ENCODE results near the gene KRT17.
"Not testable (repeated sequence)": the region's sequence is repeated elsewhere in the genome, so short reads cannot be mapped to it uniquely, and the experiment has no call there.

The KRT17 gene

DNA sequence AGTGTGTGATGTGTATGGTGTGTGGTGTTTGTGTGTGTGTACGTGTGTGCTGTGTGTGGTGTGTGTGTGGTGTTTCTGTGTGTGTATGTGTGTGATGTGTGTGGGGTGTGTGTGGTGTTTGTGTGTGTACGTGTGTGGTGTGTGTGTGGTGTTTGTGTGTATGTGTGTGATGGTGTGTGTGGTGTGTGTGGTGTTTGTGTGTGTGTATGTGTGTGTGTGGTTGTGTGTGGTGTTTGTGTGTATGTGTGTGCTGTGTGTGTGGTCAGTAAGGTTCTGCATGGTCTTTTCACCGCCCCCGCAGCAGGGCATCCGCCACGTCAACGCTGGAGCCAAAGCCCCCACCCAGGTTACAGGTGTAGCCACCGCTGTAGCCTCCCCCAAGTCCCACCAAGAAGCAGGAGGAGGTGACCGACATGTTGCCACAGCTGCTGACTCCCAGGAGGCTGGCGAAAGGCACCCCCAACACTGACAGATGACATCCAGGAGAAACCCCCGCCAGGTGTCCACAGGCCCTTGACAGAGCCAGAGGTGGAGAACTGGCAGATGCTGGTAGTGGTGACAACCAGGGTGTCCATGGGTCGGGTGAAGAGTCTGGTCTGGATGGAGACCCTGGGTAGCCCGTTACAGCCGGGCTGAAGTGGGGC lies 9.3 kb upstream of the KRT17 start:
- DNase-seq, result no peak

DNA sequence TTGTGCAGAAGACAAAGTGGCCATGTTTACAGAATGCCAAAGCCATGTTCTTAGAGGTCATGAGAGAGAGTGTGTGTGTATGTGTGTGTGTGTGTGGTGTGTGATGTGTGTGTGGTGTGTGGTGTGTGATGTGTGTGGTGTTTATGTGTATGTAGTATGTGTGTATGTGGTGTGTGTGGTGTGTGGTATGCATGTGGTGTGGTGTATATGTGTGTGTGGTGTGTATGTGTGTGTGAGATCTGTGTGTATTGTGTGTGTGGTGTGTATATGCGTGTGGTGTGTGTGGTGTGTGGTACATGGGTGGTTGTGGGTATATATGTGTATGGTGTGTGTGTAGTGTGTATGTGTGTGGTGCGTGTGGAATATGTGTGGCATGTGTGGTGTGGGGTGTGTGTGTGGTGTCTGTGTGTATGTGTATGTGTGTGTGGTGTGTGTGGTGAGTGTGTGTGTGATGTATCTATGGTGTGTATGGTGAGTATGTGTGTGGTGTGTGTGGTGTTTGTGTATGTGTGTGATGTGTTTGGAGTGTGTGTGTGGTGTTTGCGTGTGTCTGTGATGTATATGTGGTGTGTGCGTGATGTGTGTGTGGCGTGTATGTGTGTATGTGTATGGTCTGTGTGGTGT lies 8.2 kb upstream of the KRT17 start:
- DNase-seq, result no peak

DNA sequence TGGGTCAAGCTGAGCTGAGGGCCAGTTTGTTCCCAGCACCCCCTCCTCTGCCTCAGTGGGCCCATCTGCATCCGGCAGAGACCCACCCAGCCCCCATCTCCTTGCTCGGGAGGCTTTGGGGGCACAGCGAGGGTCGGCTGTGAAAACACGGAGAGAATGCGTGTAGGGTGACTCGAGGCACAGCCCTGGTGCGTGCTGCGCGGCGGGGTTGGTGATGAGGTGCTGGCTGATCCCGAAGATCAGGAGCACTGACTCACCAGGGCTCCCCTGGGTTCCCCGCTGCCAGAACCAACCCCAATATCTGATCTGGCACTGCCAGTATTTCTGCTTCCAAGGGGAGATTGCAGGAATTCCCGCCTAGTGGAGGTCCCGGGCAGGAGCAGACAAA lies 7.5 kb upstream of the KRT17 start:
- DNase-seq, result no peak

DNA sequence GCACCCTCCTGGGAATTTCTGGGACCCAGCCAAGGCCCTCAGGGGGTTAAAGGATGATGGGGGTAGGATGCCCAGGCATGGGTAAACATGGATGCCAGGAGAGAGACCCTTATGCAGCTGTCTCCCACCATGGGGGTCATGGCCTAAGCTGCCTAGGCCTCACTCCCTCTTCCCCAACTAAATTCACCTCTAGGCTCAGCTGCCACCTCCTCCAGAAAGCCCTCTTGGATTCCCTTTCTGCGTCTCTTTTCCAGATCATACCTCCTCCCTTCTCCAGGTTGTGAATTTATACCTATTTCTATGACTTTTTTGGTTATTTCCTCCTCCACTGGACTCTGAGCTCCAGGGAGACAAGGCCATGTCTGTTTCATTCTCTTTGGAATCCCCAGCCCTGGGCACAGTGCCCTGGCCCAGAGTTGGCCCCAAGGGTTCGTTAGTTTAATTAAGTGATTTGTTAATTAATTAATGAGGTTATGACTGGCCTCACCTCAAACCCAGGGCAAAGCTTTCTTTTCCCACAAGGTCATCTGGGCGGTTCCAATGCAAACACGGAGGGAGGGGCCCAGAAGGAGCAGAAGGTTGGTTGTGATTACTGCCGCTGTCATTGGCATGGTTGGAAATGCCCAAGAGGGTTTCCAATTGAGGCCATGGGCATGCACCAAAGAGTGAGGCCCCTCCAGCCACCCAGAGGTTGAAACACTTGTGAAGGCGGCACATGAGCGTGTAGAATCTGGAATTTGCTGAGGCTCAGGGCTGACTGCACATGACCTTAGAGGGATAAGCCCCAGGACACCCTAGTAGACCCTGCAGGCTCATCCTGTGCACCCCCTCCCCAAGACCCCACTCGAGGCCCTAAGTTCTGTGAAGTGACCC lies 6.9 kb upstream of the KRT17 start:
- DNase-seq, result no peak

DNA sequence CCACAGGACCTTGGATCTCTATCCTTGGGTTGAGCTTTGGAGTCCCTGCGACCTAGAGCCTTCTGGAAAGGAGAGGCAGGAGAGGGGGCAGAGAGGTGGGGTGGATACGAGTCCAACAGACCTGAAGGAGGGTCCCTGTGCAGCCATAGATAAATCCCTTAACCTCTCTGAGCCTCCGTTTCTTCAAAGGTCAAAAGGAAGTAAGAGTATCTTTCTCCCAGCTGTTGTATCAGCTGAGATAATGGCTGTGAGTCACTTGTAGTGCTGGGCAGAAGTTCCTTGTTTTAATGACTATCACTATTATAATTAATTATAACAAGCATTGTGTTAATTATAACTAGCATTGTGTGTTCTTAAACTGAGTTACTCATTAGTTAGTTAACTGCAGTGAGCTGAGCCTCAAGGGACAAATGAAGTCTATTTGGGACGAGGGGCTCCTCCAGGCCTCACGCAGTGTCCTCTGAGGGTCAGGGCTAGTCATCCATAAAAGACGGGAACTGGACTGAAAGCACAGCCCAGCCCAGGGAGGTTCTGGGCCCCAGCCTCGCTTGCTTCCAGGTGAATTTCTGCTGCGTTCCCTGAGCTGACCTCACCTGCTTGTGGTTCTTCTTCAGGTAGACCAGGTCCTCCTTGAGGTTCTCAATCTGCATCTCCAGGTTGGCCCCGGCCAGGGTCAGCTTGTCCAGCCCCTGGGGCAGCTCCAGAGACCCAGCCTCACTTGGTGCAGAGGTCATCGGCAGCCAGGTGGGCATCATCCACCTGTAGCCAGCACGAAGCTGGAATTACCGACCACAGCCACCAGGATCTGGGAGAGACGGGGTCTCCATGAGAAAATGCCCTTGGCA lies 5.7 kb upstream of the KRT17 start:
- DNase-seq, result no peak

DNA sequence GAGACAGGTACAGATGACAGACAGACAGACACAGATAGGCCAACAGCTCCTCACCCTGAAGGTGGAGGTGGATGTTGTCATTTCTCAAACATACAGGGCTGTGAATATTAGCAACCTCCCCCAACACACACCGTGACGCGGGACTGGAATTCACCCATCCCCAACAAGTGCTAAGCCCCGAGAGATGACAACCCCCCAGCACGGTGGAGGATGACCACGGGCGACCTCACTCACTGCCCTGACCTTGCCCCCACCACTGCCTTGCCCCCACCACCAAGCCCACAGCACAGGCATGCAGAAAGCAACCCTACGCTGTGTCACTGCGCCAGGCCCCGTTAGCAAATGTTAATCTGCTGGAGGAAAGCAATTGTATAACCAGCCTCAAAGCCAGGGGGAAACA lies 4.9 kb upstream of the KRT17 start:
- DNase-seq, result no peak

DNA sequence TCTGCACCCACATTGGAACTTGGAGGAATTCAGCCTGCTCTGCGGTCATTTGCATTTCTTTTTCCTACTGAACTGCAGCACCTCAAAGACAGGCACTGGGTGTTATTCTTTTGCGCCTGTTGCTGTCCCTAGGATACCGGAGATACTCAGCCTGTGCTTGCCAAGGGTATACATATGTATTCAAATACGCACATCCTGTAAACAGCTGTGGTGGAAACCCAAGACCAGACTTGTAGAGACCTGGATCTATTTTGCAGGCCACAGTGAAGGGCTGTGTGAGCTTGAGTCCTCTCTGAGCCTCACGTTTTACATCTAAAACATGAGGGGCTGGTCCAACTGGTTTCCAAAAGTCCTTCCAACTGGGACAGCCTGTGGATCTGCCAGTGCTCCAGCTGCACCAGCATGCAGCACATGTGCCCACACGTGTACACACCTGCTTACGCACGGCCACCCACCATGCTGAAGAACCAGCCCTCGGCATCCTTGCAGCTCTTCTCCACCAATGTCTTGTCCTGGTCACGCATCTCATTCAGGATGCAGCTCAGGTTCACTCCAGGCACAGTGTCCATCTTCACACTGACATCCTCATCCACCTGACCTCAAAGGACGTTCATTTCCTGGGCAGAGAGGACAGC lies 4.4 kb upstream of the KRT17 start:
- DNase-seq, result not testable (repeated sequence)

DNA sequence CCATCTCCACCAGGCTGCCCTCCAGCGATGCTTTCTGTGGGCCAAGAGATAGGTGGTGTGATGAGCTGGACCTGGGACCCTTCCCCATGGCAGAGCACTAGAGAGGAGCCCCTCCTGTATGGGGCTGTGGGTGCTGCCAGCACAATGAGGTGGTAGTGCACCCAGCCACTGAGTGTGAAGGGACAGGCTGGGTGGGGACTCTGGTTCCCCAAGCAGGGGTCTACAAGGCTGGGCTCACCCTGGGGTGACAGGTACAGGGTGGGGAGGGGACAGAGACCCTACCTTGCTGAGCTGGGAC lies 3.6 kb upstream of the KRT17 start:
- not testable (repeated sequence) for DNase-seq

DNA sequence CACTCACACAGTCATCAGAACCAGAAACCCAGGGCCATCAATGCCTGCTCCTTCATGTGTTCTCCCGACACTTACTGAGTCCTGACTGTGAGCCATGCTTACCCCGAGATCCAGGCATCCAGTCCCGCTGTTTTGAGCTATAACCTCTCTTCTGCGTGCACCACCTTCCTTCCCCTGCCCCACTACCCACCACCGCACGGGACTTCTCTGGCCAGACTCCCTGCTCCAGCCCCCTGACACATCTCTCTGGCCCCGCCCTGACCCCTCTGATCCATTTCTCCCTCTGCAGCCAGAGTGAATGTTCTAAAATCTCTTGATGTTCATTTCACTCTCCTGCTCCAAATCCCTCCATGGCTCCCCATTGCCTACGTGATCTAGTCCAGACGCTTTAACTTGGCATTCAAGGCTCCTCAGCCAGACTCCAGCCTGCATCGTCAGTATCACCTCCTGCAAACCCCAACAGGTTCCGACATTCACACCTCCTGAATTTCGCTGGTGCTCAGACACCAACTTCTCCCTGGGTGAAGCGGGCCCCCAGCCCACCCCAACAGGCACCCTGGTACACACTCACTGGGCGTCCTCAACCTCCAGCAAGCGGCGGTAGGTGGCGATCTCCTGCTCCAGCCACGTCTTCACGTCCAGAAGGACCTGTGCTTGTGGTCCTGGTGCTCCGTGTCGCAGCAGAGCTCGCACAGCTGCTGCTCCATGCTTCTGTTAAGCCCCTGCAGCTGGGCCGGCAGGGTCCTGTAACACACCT lies 3.1 kb upstream of the KRT17 start:
- DNase-seq, result no peak

DNA sequence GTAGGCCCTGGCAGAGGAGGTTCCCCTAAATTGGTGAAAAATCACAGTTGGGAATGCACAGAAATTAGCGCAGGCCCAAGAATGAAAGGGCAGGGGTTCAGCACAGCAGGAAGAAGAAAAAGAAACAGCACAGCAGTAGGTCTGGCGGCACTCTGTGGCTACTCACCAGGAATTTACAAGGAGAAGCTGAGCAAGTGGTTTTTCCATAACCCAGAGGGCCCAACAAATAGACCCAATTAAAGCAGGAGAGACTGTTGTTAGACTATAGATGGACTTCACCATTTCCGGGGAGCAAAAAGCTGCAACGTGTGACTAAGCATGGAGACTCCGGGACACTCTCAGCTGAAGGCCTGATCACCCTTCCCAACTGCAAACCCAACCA lies 2.5 kb upstream of the KRT17 start:
- not testable (repeated sequence) for DNase-seq

DNA sequence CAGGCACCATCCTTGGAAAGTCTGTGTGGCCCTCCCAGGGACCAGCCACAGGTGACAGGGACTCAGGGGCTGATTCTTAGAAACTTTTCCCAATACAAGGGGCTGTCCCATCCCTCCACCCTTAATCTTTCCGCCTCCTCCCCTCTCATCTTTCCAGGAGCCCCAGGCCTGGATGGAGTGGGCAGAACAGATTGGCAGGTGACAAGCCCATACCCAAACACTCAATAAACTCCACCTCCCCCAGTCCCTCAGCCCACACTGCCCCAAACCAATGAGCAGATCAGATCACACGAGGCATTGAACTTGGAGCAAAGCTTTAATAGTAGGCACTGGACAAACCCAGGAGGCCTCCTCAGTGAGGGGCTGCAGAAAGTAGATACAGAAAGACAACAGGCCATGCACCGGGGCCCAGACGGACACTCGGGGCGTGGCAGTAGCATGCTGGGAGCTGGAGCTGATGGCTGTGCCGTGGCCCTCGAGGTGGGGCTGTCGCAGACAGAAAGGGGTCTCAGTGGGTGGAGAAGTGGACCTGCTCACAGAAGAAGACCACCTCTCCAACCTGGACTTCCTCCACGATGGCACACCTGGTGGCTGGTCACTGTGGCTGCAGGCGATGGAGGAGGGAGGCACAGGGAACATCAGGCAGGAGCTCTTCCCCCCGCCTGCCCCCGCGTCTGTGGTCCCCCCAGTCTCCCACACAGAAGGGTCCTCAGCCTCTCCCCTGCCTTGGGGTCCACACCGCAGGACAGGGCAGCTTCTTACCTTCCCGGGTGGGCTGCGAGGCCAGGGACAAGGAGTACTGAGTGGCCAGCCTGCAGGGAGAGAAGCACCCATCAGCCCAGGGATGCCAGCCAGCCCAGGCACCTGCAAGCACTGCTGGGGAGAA lies 1.9 kb upstream of the KRT17 start:
- DNase-seq, result not testable (repeated sequence)

DNA sequence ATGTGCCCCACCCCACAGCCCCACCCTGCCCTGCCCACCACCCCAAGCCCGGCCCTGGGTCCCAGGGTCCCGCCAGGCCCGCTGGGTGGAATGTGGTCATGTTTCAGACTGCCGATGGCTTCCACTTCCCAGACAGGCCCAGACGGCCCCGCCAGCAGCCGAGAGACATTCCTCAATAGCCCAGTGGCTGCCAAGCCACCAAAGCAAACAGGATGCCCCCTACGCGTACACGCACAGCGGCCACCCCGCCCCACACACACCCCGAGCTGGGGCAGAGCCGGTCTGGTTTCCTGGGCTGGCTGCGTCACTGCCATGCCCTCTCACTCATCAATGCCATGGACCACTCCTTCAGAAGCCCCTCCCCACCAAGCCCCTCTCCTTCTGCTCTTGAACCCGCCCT lies 1.2 kb upstream of the KRT17 start:
- DNase-seq, result no peak

DNA sequence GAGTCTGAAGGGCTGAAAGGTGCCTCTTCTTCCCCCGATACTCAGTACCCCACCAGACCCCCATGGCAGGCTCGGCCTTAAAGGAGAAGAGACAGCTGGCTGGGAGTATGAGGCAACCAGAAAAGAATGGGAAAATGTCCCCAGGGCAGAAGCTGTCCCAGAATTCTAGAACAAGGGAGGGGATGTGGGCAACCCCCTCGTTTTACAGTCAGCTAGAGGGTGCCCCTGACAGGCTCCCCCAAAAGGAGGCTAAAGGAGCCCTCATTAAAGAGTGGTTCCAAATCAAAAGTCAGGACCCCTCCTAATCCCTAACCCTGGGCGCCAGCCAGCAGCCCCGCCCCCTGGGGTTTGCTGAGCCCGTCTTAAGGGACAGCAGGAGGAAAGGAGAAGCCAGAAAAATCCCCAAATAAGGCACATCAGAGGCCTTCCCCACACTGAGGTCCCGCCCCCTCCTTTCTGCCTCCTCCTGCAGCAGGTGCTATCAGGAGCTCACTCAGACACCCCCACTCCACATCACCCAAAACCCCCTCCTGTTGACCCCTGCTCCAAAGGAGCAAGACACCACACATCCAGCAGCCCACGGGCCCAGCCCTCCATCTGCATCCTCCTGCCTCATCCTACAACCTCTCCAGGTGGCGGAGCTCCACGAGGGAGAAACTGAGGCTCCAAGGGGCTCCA lies 1.1 kb downstream of the KRT17 start:
- DNase-seq, result not testable (repeated sequence)

DNA sequence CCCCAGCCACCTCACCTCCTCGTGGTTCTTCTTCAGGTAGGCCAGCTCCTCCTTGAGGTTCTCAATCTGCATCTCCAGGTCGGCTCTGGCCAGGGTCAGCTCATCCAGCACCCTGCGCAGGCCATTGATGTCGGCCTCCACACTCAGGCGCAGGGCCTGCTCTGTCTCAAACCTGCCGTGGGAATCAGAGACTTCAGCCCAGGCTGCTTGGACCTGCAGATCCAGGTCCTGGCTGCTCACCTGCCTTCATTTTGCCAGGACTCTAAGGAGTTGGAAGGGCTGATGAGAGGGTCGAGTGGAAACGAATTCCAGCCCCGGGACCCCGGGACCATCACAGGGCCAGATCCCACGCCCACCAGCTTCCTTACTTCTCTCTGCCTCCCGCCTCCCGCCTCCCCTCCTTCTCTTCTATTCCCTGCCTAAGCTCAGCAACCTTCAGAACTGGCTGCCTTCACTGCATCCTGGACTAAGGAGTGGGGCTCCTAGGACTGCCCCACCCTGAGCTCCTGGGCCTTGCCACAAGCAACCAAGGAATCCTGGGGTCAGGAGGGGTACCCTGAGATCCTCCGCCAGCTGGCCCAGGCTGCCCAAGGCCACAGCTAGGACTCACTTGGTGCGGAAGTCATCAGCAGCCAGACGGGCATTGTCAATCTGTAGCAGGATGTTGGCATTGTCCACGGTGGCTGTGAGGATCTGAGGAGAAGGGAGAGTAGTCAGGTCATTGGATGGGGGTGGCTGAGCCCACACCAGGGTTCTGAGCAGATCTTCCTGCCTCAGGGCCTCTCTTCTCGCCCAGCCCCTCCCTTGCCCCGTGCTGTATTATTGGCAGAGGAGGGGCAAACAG lies 1.8 kb downstream of the KRT17 start:
- DNase-seq, result not testable (repeated sequence)

DNA sequence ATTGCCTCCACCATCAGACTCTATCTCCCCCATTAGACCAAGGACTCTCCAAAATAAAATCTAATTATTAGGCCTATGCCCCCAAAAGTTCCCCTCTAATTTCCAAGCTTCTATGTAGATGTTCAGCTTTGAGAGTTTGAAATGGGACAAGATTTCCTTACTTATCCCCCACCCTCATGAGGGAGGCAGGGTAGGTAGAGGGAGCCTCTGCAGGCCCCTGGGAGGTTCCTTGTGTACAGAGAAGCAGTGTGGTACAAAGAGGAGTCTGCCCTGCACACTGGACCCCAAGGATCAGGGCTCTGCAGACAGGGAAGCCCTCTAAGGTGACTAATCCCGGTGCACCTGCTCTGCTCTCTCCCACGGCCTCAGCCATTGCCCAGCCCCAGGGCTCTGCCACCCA lies 2.5 kb downstream of the KRT17 start:
- no peak for DNase-seq

DNA sequence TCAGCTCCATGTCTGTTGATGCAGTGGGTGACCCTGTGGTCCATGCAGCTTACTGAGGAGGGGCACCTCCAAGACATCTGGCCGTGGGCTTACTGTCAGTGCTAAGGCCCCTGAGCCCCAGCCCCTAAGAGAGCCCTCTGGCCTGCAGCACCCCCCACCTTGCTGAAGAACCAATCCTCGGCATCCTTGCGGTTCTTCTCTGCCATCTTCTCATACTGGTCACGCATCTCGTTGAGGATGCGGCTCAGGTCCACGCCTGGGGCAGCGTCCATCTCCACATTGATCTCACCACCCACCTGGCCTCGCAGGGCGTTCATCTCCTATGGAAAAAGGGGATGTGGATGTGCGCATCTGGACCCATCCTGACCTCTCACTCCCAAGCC lies 2.9 kb downstream of the KRT17 start:
- DNase-seq, result not testable (repeated sequence)

DNA sequence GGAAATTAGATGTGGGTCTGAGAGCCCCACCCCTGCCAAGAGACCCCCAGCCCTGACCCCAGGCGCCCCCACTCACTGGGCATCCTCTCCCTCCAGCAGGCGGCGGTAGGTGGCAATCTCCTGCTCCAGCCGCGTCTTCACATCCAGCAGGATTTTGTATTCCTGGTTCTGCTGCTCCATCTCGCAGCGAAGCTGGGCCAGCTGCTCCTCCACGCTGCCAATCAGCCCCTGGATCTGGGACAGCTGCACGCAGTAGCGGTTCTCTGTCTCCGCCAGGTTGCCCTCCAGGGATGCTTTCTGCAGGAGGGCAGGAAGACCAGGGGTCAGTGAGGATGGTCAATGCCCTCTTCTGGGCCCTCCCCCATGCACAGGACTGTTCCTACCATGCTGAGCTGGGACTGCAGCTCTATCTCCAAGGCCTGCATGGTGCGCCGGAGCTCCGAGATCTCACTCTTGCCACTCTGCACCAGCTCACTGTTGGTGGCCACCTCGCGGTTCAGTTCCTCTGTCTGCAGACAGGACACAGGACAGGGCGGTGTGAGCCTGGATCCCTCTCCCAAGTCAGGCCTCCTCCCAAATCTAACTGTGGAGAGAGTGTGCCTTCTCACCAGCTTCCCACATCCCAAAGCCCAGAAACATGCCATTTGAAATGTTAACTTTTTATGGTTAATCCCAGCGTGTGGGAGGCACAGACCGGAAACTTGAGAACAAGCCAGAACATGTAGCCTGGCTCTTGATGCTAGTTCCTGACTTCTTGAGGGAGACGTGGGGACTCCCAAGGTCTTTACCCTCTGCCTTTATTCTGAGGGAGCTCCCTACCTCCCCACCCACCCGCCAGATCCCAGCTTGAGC lies 3.6 kb downstream of the KRT17 start:
- DNase-seq, result no peak

DNA sequence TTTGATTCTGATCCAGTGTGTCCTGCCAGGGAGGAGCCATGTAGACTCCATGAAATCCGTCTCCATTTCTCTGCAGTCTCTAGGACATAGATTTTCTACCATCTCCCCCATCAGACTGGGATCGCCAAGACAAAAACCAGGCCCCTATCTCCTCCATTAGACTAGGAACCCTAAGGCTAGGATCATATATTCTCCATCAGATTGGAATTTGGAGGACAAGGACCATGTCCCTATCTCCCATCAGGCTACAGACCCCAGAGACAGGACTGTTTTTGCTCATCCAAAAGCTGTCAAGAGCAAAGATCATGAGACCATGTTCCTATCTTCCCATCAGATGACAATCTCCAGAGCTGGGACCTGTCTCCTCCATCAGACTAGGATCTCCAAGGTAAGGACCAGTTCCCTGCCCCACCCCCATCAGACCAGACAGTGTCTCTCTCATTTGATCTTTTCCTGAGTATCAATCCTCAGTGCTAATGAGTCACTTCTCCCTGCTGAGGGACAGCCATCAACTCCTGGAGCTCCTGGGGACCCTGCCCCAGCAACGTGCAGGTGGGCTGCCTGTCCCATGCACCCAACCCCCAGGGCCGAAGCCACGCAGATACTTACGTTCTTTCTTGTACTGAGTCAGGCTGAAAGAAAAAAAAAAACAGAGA lies 4.3 kb downstream of the KRT17 start:
- DNase-seq, result not testable (repeated sequence)
